ENCODE measurements around the gene METTL23.

DNA sequence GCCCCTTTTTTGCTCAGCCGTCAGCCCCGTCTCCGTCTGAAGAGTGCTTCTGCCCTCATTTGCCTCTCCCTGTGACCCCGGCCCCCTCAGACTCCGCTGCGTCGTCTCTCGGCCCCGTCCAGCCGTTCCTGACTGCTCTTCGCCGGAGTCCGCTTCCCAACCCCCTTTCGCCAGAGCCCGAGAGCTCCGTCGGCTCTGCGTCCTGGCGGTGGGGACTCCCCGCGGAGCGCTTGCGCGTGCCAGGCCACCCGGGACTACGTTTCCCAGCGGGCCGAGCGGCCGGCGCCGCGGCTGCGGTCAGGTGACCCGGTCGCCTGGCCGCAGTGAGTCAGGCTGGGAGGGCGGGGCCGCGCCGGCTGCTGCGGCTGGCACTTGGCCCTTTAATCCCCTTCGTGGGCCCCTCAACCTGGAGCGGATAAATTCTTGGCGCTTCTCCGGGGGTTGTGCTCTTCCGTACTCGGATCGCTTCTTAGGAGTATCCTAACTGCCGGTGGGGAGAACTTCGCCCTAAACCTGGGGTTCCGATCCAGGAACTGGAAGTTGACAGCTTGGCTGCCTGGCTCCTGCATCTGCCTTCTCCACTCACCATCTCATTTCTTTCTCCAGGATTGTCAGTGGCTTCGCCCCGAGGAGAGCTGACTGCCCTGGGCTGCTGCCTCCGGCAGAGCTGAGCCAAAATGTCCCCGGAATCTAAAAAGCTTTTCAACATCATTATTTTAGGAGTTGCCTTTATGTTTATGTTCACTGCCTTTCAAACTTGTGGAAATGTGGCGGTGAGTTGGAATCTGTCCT lies 11.2 kb downstream of the METTL23 start, which contains the start of gene MFSD11:
- TF ChIP-seq POLR2AphosphoS5 (IDR thresholded peaks at IDR 0.05) = peak; percentile 29
- TF ChIP-seq, protein P1, sequence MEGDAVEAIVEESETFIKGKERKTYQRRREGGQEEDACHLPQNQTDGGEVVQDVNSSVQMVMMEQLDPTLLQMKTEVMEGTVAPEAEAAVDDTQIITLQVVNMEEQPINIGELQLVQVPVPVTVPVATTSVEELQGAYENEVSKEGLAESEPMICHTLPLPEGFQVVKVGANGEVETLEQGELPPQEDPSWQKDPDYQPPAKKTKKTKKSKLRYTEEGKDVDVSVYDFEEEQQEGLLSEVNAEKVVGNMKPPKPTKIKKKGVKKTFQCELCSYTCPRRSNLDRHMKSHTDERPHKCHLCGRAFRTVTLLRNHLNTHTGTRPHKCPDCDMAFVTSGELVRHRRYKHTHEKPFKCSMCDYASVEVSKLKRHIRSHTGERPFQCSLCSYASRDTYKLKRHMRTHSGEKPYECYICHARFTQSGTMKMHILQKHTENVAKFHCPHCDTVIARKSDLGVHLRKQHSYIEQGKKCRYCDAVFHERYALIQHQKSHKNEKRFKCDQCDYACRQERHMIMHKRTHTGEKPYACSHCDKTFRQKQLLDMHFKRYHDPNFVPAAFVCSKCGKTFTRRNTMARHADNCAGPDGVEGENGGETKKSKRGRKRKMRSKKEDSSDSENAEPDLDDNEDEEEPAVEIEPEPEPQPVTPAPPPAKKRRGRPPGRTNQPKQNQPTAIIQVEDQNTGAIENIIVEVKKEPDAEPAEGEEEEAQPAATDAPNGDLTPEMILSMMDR (IDR thresholded peaks at IDR 0.05) = peak in 1 of 4 experiments; percentile 29
- TF ChIP-seq POLR2A (IDR thresholded peaks at IDR 0.05) = peak; percentile 31 to 35
